Calu3 (cell line): ENCODE results near the gene TNFSF10. TPM values are rescaled to one million over a fixed set of nuclear protein-coding genes. Genes with fewer than 3 reads are reported as not detected.

Experiments used
- BruUV-seq: library from RNA; stranded (reverse); fragments of 400-500 nt; replicated peaks from 2 replicates; lab custom pipeline; 2021; lab: Mats Ljungman, UMichigan
- CTCF ChIA-PET: fragments of 300-600 bp; sonication (Branson Sonifier 250); formaldehyde crosslinking; loops from one replicate; lab custom pipeline; 2022; ENCODE audit warnings: antibody characterized with exemption; lab: Charles Lee
- DNase-seq: peaks from one replicate; pipeline ENCODE4 v3.0.0; 2022
- H3K27ac Mint-ChIP-seq: one replicate; pipeline ENCODE4 v1.8.0; 2022; ENCODE audit warnings: mixed read lengths; ENCODE audit not compliant: unreplicated experiment
- H3K27me3 Mint-ChIP-seq: one replicate; pipeline ENCODE4 v1.8.0; 2022; ENCODE audit warnings: mixed read lengths; ENCODE audit not compliant: unreplicated experiment
- H3K36me3 Mint-ChIP-seq: one replicate; pipeline ENCODE4 v1.8.0; 2022; ENCODE audit warnings: mild to moderate bottlenecking, moderate library complexity, mixed read lengths; ENCODE audit not compliant: insufficient read depth, unreplicated experiment
- H3K4me1 Mint-ChIP-seq: one replicate; pipeline ENCODE4 v1.8.0; 2022; ENCODE audit warnings: mild to moderate bottlenecking, low read depth, mixed read lengths; ENCODE audit not compliant: unreplicated experiment
- H3K4me3 Mint-ChIP-seq: one replicate; pipeline ENCODE4 v1.8.0; 2022; ENCODE audit warnings: mild to moderate bottlenecking, low read depth, moderate library complexity, mixed read lengths; ENCODE audit not compliant: unreplicated experiment
- H3K9me3 Mint-ChIP-seq: one replicate; pipeline ENCODE4 v1.8.0; 2022; ENCODE audit warnings: low read depth, mixed read lengths; ENCODE audit not compliant: unreplicated experiment
- intact Hi-C: fragments of 100-400 bp; cut with micrococcal nuclease; formaldehyde crosslinking; loops from one replicate; pipeline ENCODE4 v1.10.0; 2022; ENCODE audit not compliant: unreplicated experiment
- total RNA-seq: library from RNA; stranded (reverse); gene quantifications from 2 replicates; pipeline ENCODE4 v1.2.3, GENCODE V29; 2022
- TF ChIP-seq, protein P1 (sequence below): fragments of 200-600 bp; IDR thresholded peaks from one replicate; pipeline ENCODE4 v1.8.0; 2022; ENCODE audit warnings: antibody characterized with exemption; ENCODE audit not compliant: unreplicated experiment

The TNFSF10 gene
- total RNA-seq, 1 experiment from 2014 or later, result 41.4 TPM

- TF ChIP-seq, protein P1, sequence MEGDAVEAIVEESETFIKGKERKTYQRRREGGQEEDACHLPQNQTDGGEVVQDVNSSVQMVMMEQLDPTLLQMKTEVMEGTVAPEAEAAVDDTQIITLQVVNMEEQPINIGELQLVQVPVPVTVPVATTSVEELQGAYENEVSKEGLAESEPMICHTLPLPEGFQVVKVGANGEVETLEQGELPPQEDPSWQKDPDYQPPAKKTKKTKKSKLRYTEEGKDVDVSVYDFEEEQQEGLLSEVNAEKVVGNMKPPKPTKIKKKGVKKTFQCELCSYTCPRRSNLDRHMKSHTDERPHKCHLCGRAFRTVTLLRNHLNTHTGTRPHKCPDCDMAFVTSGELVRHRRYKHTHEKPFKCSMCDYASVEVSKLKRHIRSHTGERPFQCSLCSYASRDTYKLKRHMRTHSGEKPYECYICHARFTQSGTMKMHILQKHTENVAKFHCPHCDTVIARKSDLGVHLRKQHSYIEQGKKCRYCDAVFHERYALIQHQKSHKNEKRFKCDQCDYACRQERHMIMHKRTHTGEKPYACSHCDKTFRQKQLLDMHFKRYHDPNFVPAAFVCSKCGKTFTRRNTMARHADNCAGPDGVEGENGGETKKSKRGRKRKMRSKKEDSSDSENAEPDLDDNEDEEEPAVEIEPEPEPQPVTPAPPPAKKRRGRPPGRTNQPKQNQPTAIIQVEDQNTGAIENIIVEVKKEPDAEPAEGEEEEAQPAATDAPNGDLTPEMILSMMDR, result no peak
- H3K27me3 Mint-ChIP-seq, result no peaks in the 10 kb centered on the region
- intact Hi-C loops, result loop anchor here (5.0 kb wide), 2 partner anchors 81 to 121 kb away; no protein-coding TSS in a partner anchor
Observed at GRCh38 chr3:172478116-172478515, 45.1 kb downstream of the TNFSF10 start.

GRCh38 chr3:172476347-172476746 is 46.9 kb downstream of the TNFSF10 start:
- BruUV-seq, result no TSS peak

More at GRCh38 chr3:172478116-172478515, 45.1 kb downstream of the TNFSF10 start:
- no peak for DNase-seq
- peaks cover 26% of the 10 kb centered on the region for H3K4me1 Mint-ChIP-seq
- H3K4me3 Mint-ChIP-seq, result no peak overlapping the region
- H3K27ac Mint-ChIP-seq, result no peak overlapping the region
- no TSS peak for BruUV-seq
- H3K36me3 Mint-ChIP-seq, result peaks cover 9% of the 10 kb centered on the region
- CTCF ChIA-PET, result interaction anchor here (2.2 to 2.7 kb wide), 3 partner anchors 11 to 117 kb away, joined by 8 to 20 read pairs (median 11); no protein-coding TSS in a partner anchor
- no peaks in the 10 kb centered on the region for H3K9me3 Mint-ChIP-seq

GRCh38 chr3:172475703-172476102 is 47.5 kb downstream of the TNFSF10 start:
- DNase-seq, result no peak
- Mint-ChIP-seq H3K36me3 (peaks cover 9% of the 10 kb centered on the region), H3K4me1 (peaks cover 26% of the 10 kb centered on the region), H3K27ac (peak overlapping the region; percentile 82), H3K4me3 (no peak overlapping the region), H3K27me3 (no peaks in the 10 kb centered on the region), H3K9me3 (no peaks in the 10 kb centered on the region)
- no TSS peak for BruUV-seq
- CTCF ChIA-PET, result interaction anchor here (2.6 to 2.7 kb wide), 2 partner anchors 14 to 120 kb away, joined by 11 to 20 read pairs; no protein-coding TSS in a partner anchor
- intact Hi-C loops, result loop anchor here (5.0 kb wide), 2 partner anchors 78 to 118 kb away; no protein-coding TSS in a partner anchor
- TF ChIP-seq, protein P1, result no peak

More at GRCh38 chr3:172476347-172476746, 46.9 kb downstream of the TNFSF10 start:
- peak overlapping the region; percentile 79 for H3K4me3 Mint-ChIP-seq
- H3K27ac Mint-ChIP-seq, result peak overlapping the region; percentile 82
- peak; percentile 23 for DNase-seq
- peaks cover 26% of the 10 kb centered on the region for H3K4me1 Mint-ChIP-seq
- H3K36me3 Mint-ChIP-seq, result peaks cover 9% of the 10 kb centered on the region
- no peaks in the 10 kb centered on the region for H3K9me3 Mint-ChIP-seq
- H3K27me3 Mint-ChIP-seq, result no peaks in the 10 kb centered on the region
- TF ChIP-seq, protein P1, result no peak
- CTCF ChIA-PET, result interaction anchor here (0.6 to 2.7 kb wide), 10 partner anchors 9 to 1535 kb away, joined by 3 to 20 read pairs (median 4); partner anchors contain the start of gene TNFSF10
- intact Hi-C loops, result loop anchor here (5.0 kb wide), 2 partner anchors 79 to 119 kb away; no protein-coding TSS in a partner anchor

GRCh38 chr3:172471903-172472302 is 51.3 kb downstream of the TNFSF10 start:
- CTCF ChIA-PET, result interaction anchor here (0.7 kb wide), 1 partner anchor 1386 kb away, joined by 3 read pairs; no protein-coding TSS in a partner anchor
- Mint-ChIP-seq H3K4me1 (peaks cover 34% of the 10 kb centered on the region), H3K9me3 (peaks cover 2% of the 10 kb centered on the region), H3K27me3 (no peaks in the 10 kb centered on the region), H3K4me3 (no peak overlapping the region), H3K27ac (no peak overlapping the region), H3K36me3 (peaks cover 7% of the 10 kb centered on the region)
- DNase-seq, result no peak
- TF ChIP-seq, protein P1, result no peak
- BruUV-seq, result no TSS peak
- intact Hi-C loops, result no loop called here
